HEK293 (cell line): Measurements from ENCODE around the gene METTL26.

Experiments
- CTCF ChIA-PET: fragments of 350-600 bp; formaldehyde crosslinking; extraction: SDS; loops from one replicate; lab custom pipeline; 2021; ENCODE audit warnings: antibody characterized with exemption; lab: Yijun Ruan, JAX
- POLR2A ChIA-PET: fragments of 300-600 bp; formaldehyde crosslinking; extraction: SDS; loops from one replicate; lab custom pipeline; 2020; ENCODE audit warnings: antibody characterized with exemption, inconsistent platforms; lab: Yijun Ruan, JAX
- H3K27ac ChIP-seq: fragments of 200-500 bp; sonication (Bioruptor generic); 2 replicates; pipeline ENCODE4 v1.5.1; 2014; ENCODE audit warnings: low read depth, low read length, control low read depth, inconsistent platforms; ENCODE audit errors: extremely low read depth
- H3K36me3 ChIP-seq, 2 experiments: fragments of 200-500 bp in 1 of 2; sonication (Bioruptor generic) in 1 of 2; 1 replicate in 1 of 2; 2 replicates in 1 of 2; pipeline ENCODE4 v1.5.1; 2014 to 2017; ENCODE audit warnings: inconsistent platforms in 2 of 2, low read length in 2 of 2; ENCODE audit not compliant: control insufficient read depth in 2 of 2, insufficient read depth in 1 of 2
- H3K4me1 ChIP-seq: fragments of 200-500 bp; sonication (Bioruptor generic); 2 replicates; pipeline ENCODE4 v1.5.1; 2014; ENCODE audit warnings: mild to moderate bottlenecking, low read length, inconsistent platforms; ENCODE audit not compliant: control insufficient read depth, insufficient read depth
- H3K4me3 ChIP-seq: 2 replicates; pipeline ENCODE4 v1.5.1; 2011; ENCODE audit warnings: low read depth, mild to moderate bottlenecking, control low read depth, low read length, moderate library complexity
- H3K9me3 ChIP-seq: fragments of 200-500 bp; sonication (Bioruptor generic); 2 replicates; pipeline ENCODE4 v1.5.1; 2014; ENCODE audit warnings: low read depth, low read length, inconsistent platforms; ENCODE audit not compliant: control insufficient read depth, insufficient read depth
- ATF2 ChIP-seq: fragments of 450-650 bp; formaldehyde crosslinking; IDR thresholded peaks from 2 replicates; pipeline ENCODE4 v1.5.1; 2016; ENCODE audit warnings: missing biosample characterization, missing genetic modification characterization, low read depth
- EGR2 ChIP-seq: fragments of 450-650 bp; formaldehyde crosslinking; IDR thresholded peaks from 2 replicates; pipeline ENCODE4 v1.5.1; 2016; ENCODE audit warnings: low read depth, missing biosample characterization, missing genetic modification characterization
- GLIS1 ChIP-seq: fragments of 450-650 bp; formaldehyde crosslinking; IDR thresholded peaks from 2 replicates; pipeline ENCODE4 v1.5.1; 2016; ENCODE audit warnings: missing biosample characterization, missing genetic modification characterization
- HIC1 ChIP-seq: fragments of 450-650 bp; formaldehyde crosslinking; IDR thresholded peaks from 2 replicates; pipeline ENCODE4 v1.5.1; 2016; ENCODE audit warnings: missing biosample characterization, missing genetic modification characterization
- HOXC10 ChIP-seq: sonication (generic); formaldehyde crosslinking; IDR thresholded peaks from 2 replicates; pipeline ENCODE4 v1.8.1; 2023; ENCODE audit warnings: mild to moderate bottlenecking, missing genetic modification reagents
- KLF8 ChIP-seq: fragments of 450-650 bp; formaldehyde crosslinking; IDR thresholded peaks from 2 replicates; pipeline ENCODE4 v1.5.1; 2016; ENCODE audit warnings: missing biosample characterization, missing genetic modification characterization
- OVOL3 ChIP-seq: fragments of 450-650 bp; formaldehyde crosslinking; IDR thresholded peaks from 2 replicates; pipeline ENCODE4 v1.5.1; 2016; ENCODE audit warnings: missing biosample characterization, missing genetic modification characterization
- PRDM1 ChIP-seq: fragments of 450-650 bp; formaldehyde crosslinking; IDR thresholded peaks from 2 replicates; pipeline ENCODE4; 2016; ENCODE audit warnings: missing biosample characterization, missing genetic modification characterization
- SP2 ChIP-seq: fragments of 450-650 bp; formaldehyde crosslinking; IDR thresholded peaks from 2 replicates; pipeline ENCODE4 v1.5.1; 2016; ENCODE audit warnings: missing biosample characterization, missing genetic modification characterization
- TCF7L2 ChIP-seq: IDR thresholded peaks from 2 replicates; pipeline ENCODE4 v1.6.1; 2011; ENCODE audit warnings: low read depth, mild to moderate bottlenecking, inconsistent platforms, low read length, moderate library complexity, borderline replicate concordance
- ZBTB17 ChIP-seq: fragments of 450-650 bp; formaldehyde crosslinking; IDR thresholded peaks from 2 replicates; pipeline ENCODE4 v1.5.1; 2016; ENCODE audit warnings: missing biosample characterization, missing genetic modification characterization
- ZBTB48 ChIP-seq: fragments of 450-650 bp; formaldehyde crosslinking; IDR thresholded peaks from 2 replicates; pipeline ENCODE4 v1.5.1; 2016; ENCODE audit warnings: missing biosample characterization, missing genetic modification characterization
- ZIC2 ChIP-seq: fragments of 450-650 bp; formaldehyde crosslinking; IDR thresholded peaks from 2 replicates; pipeline ENCODE4 v1.5.1; 2016; ENCODE audit warnings: missing biosample characterization, missing genetic modification characterization
- ZNF133 ChIP-seq: fragments of 450-650 bp; formaldehyde crosslinking; IDR thresholded peaks from 2 replicates; pipeline ENCODE4 v1.5.1; 2016; ENCODE audit warnings: missing biosample characterization, missing genetic modification characterization
- ZNF169 ChIP-seq: fragments of 450-650 bp; formaldehyde crosslinking; IDR thresholded peaks from 2 replicates; pipeline ENCODE4 v1.5.1; 2016; ENCODE audit warnings: missing biosample characterization, missing genetic modification characterization
- ZNF174 ChIP-seq: fragments of 450-650 bp; formaldehyde crosslinking; IDR thresholded peaks from 2 replicates; pipeline ENCODE4 v1.5.0; 2017; ENCODE audit warnings: missing biosample characterization, mild to moderate bottlenecking, missing genetic modification characterization
- ZNF19 ChIP-seq: fragments of 450-650 bp; formaldehyde crosslinking; IDR thresholded peaks from 2 replicates; pipeline ENCODE4; 2016; ENCODE audit warnings: missing biosample characterization, missing genetic modification characterization, low read depth
- ZNF335 ChIP-seq: fragments of 450-650 bp; formaldehyde crosslinking; conservative IDR thresholded peaks from 2 replicates; pipeline ENCODE4 v1.5.1; 2016; ENCODE audit warnings: missing biosample characterization, missing genetic modification characterization
- ZNF354C ChIP-seq: fragments of 450-650 bp; formaldehyde crosslinking; IDR thresholded peaks from 2 replicates; pipeline ENCODE4 v1.5.1; 2016; ENCODE audit warnings: missing biosample characterization, missing genetic modification characterization, low read depth, borderline replicate concordance
- ZNF48 ChIP-seq: fragments of 450-650 bp; formaldehyde crosslinking; IDR thresholded peaks from 2 replicates; pipeline ENCODE4 v1.5.1; 2016; ENCODE audit warnings: missing biosample characterization, missing genetic modification characterization
- ZNF514 ChIP-seq: fragments of 450-650 bp; formaldehyde crosslinking; IDR thresholded peaks from 2 replicates; pipeline ENCODE4 v1.5.1; 2016; ENCODE audit warnings: missing biosample characterization, missing genetic modification characterization
- ZNF521 ChIP-seq: fragments of 450-650 bp; formaldehyde crosslinking; IDR thresholded peaks from 2 replicates; pipeline ENCODE4 v1.5.1; 2017; ENCODE audit warnings: missing biosample characterization, mild to moderate bottlenecking, missing genetic modification characterization
- ZNF561 ChIP-seq: fragments of 450-650 bp; IDR thresholded peaks from 2 replicates; pipeline ENCODE4 v1.5.1; 2018; ENCODE audit warnings: missing biosample characterization, missing genetic modification characterization, borderline replicate concordance
- ZNF660 ChIP-seq: fragments of 450-650 bp; IDR thresholded peaks from 2 replicates; pipeline ENCODE4 v1.5.1; 2018; ENCODE audit warnings: missing biosample characterization, mild to moderate bottlenecking, missing genetic modification characterization
- ZNF707 ChIP-seq: fragments of 450-650 bp; formaldehyde crosslinking; IDR thresholded peaks from 2 replicates; pipeline ENCODE4 v1.5.1; 2016; ENCODE audit warnings: missing biosample characterization, missing genetic modification characterization
- ZNF791 ChIP-seq: fragments of 450-650 bp; formaldehyde crosslinking; IDR thresholded peaks from 2 replicates; pipeline ENCODE4 v1.5.1; 2016; ENCODE audit warnings: missing biosample characterization, missing genetic modification characterization
- ZNF837 ChIP-seq: fragments of 450-650 bp; formaldehyde crosslinking; IDR thresholded peaks from 2 replicates; pipeline ENCODE4 v1.5.1; 2016; ENCODE audit warnings: missing biosample characterization, missing genetic modification characterization
- ZSCAN30 ChIP-seq: fragments of 450-650 bp; IDR thresholded peaks from 2 replicates; pipeline ENCODE4 v1.5.1; 2018; ENCODE audit warnings: missing biosample characterization, mild to moderate bottlenecking, missing genetic modification characterization, moderate library complexity
- TF ChIP-seq, protein P1 (sequence below): fragments of 450-650 bp; formaldehyde crosslinking; IDR thresholded peaks from 2 replicates; pipeline ENCODE4 v1.5.1; 2016; ENCODE audit warnings: missing biosample characterization, missing genetic modification characterization
- TF ChIP-seq, protein P2 (sequence below): fragments of 450-650 bp; formaldehyde crosslinking; IDR thresholded peaks from 2 replicates; pipeline ENCODE4 v1.5.1; 2016; ENCODE audit warnings: missing biosample characterization, missing genetic modification characterization

The METTL26 gene

GRCh38 chr16:637081-638018, 1.2 kb upstream of the METTL26 start (continued):
- TF ChIP-seq ZNF837 (tag by site-specific recombination), result no peak
- TF ChIP-seq ATF2, result no peak
- TF ChIP-seq, protein P1, sequence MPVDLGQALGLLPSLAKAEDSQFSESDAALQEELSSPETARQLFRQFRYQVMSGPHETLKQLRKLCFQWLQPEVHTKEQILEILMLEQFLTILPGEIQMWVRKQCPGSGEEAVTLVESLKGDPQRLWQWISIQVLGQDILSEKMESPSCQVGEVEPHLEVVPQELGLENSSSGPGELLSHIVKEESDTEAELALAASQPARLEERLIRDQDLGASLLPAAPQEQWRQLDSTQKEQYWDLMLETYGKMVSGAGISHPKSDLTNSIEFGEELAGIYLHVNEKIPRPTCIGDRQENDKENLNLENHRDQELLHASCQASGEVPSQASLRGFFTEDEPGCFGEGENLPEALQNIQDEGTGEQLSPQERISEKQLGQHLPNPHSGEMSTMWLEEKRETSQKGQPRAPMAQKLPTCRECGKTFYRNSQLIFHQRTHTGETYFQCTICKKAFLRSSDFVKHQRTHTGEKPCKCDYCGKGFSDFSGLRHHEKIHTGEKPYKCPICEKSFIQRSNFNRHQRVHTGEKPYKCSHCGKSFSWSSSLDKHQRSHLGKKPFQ, result no peak
- no peak for TF ChIP-seq ZBTB48 (tag by site-specific recombination)
- TF ChIP-seq ZNF169 (tag by site-specific recombination), result no peak
- TF ChIP-seq PRDM1, result 0 out of 2 replicates have a peak, but pooled peaks have one; percentile 16
- TF ChIP-seq TCF7L2, result no peak
- no peak for TF ChIP-seq ZNF521 (tag by site-specific recombination)
- TF ChIP-seq ZNF19 (tag by site-specific recombination), result no peak
- TF ChIP-seq HOXC10 (CRISPR knock-in tag), result no peak
- no peak for TF ChIP-seq ZNF707 (tag by site-specific recombination)
- 0 out of 2 replicates have a peak, but pooled peaks have one; percentile 20 for TF ChIP-seq EGR2 (tag by site-specific recombination)
- peak; percentile 18; the same call in 1 of the 2 replicates for TF ChIP-seq ZNF335 (tag by site-specific recombination)
- no peak for TF ChIP-seq HIC1 (tag by site-specific recombination)
- no peak for TF ChIP-seq ZSCAN30 (tag by site-specific recombination)
- no peak for TF ChIP-seq ZNF791 (tag by site-specific recombination)
- no peak for TF ChIP-seq OVOL3 (tag by site-specific recombination)
- 0 out of 2 replicates have a peak, but pooled peaks have one; percentile 4 for TF ChIP-seq SP2 (tag by site-specific recombination)
- no peak for TF ChIP-seq ZNF514
- TF ChIP-seq GLIS1 (tag by site-specific recombination), result 0 out of 2 replicates have a peak, but pooled peaks have one; percentile 10

DNA sequence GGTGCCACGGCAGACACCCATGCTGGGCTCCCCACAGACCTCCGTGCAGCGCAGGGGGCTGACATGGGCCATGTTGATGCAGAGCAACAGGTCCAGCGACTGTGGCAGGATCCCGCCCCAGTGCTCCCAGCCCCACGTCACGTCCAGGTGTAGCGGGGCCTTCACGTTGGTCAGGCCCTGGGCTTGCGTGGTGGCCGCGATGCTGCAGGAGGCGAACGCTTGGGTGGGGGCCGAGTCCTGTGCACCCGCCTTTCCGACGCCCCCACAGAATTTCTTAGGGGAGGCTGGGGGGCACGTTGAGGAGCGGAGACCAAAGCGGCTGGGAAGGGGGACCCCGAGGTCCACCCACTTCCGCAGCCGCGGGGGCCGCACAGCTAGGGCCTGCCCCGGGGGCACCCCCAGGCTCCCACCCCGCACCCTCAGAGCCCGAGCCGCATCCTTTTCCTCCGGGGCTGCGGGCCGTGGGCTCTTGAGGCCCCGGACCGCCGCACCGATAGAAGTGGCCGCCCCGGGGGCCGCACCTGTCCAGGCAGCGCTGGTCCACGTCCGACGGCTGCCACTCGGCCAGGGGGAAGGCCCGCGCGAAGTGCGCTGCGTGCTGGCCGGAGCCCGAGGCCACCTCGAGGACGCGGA, 416 bp downstream of the METTL26 start:
- H3K9me3 ChIP-seq, result no peaks in the 10 kb centered on the region
- H3K4me3 ChIP-seq, result peak overlapping the region; percentile 87
- H3K27ac ChIP-seq, result peak overlapping the region; percentile 82; the same call in 1 of the 2 replicates
- H3K36me3 ChIP-seq, result peaks cover 0 to 20% of the 10 kb centered on the region in 2 experiments; a peak in 1 of 3 replicates
- CTCF ChIA-PET, result interaction anchor here (1.5 kb wide), 2 partner anchors 35 to 45 kb away, joined by 5 to 6 read pairs; no protein-coding TSS in a partner anchor
- POLR2A ChIA-PET, result interaction anchor here (0.6 to 2.0 kb wide), 11 partner anchors 11 to 108 kb away, joined by 3 to 10 read pairs (median 4); partner anchors contain the start of genes CAPN15, JMJD8 and WDR90
- peaks cover 4% of the 10 kb centered on the region; the same call in 1 of the 2 replicates for H3K4me1 ChIP-seq
- TF ChIP-seq ZBTB17 (tag by site-specific recombination) (no peak), ZNF354C (tag by site-specific recombination) (no peak), ZNF174 (no peak), ZNF660 (tag by site-specific recombination) (0 out of 2 replicates have a peak, but pooled peaks have one; percentile 13), KLF8 (tag by site-specific recombination) (peak; percentile 41; the same call in 1 of the 2 replicates), ZNF561 (tag by site-specific recombination) (peak; percentile 57; the same call in 1 of the 2 replicates), ZNF48 (no peak), GLIS1 (tag by site-specific recombination) (no peak), ZNF133 (tag by site-specific recombination) (no peak), ZIC2 (no peak)
- TF ChIP-seq, protein P2, sequence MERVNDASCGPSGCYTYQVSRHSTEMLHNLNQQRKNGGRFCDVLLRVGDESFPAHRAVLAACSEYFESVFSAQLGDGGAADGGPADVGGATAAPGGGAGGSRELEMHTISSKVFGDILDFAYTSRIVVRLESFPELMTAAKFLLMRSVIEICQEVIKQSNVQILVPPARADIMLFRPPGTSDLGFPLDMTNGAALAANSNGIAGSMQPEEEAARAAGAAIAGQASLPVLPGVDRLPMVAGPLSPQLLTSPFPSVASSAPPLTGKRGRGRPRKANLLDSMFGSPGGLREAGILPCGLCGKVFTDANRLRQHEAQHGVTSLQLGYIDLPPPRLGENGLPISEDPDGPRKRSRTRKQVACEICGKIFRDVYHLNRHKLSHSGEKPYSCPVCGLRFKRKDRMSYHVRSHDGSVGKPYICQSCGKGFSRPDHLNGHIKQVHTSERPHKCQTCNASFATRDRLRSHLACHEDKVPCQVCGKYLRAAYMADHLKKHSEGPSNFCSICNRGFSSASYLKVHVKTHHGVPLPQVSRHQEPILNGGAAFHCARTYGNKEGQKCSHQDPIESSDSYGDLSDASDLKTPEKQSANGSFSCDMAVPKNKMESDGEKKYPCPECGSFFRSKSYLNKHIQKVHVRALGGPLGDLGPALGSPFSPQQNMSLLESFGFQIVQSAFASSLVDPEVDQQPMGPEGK (tag by site-specific recombination), result peak; percentile 40; the same call in 1 of the 2 replicates
